ENCODE results near the gene GALK2. TPM values are rescaled to one million over a fixed set of nuclear protein-coding genes. Genes with fewer than 3 reads are reported as not detected.
"Not testable (repeated sequence)": the region's sequence is repeated elsewhere in the genome, so short reads cannot be mapped to it uniquely, and the experiment has no call there.

Gene GALK2
- total RNA-seq, 1 experiment from 2014 or later, result 22.9 TPM

DNA sequence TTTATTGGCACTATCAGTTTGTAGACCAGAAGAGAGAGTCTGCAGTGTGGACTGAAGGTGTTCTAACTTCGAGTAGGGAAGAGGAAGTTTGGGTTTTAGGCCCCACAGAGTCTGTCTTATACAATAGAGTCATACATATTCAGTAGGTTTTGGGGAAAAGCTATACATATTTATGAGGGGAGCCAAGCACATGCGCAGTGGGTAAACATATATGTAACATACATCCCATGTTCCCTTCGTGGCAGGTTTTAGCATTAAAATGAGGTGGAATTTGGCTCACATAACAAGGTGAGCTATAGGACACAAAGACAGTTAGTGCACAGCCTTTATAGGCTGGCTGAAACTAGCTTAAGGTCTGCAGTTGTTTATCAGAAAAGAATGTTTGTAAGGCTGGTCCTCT lies 4.9 kb downstream of the GALK2 start:
- Histone ChIP-seq H3K4me3 (ENCODE audit: low read depth, low read length, poor library complexity, severe bottlenecking) (no peak overlapping the region), H3K4me1 (ENCODE audit: insufficient read depth, low read length, poor library complexity, severe bottlenecking) (peaks cover under 1% of the 10 kb centered on the region), H3K9me3 (ENCODE audit: low read depth, low read length, poor library complexity, severe bottlenecking) (no peaks in the 10 kb centered on the region), H3K27ac (ENCODE audit: low read depth, low read length, poor library complexity, severe bottlenecking) (no peak overlapping the region), H3K36me3 (ENCODE audit: insufficient read depth, low read length, poor library complexity, severe bottlenecking) (no peaks in the 10 kb centered on the region), H3K27me3 (replicated peaks; ENCODE audit: insufficient read depth, low read depth, low read length, poor library complexity) (no peaks in the 10 kb centered on the region)
- BruUV-seq (replicated peaks), result no TSS peak
- POLR2A ChIA-PET (ENCODE audit: low non-redundant PET), result interaction anchor here (0.6 kb wide), 1 partner anchor 168 kb away, joined by 3 read pairs; no protein-coding TSS in a partner anchor
- intact Hi-C loops (cut with micrococcal nuclease; ENCODE audit: unreplicated experiment), result no loop called here
- TF ChIP-seq, protein P1, sequence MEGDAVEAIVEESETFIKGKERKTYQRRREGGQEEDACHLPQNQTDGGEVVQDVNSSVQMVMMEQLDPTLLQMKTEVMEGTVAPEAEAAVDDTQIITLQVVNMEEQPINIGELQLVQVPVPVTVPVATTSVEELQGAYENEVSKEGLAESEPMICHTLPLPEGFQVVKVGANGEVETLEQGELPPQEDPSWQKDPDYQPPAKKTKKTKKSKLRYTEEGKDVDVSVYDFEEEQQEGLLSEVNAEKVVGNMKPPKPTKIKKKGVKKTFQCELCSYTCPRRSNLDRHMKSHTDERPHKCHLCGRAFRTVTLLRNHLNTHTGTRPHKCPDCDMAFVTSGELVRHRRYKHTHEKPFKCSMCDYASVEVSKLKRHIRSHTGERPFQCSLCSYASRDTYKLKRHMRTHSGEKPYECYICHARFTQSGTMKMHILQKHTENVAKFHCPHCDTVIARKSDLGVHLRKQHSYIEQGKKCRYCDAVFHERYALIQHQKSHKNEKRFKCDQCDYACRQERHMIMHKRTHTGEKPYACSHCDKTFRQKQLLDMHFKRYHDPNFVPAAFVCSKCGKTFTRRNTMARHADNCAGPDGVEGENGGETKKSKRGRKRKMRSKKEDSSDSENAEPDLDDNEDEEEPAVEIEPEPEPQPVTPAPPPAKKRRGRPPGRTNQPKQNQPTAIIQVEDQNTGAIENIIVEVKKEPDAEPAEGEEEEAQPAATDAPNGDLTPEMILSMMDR (conservative IDR thresholded peaks at IDR 0.05; ENCODE audit: low read depth, low read length), result no peak
- TF ChIP-seq EZH2 (IDR thresholded peaks at IDR 0.05; ENCODE audit: borderline replicate concordance, low read depth, low read length, poor library complexity, severe bottlenecking), result no peak
- no peak for DNase-seq (ENCODE audit: low spot score)
- CTCF ChIA-PET, result no interaction called here

DNA sequence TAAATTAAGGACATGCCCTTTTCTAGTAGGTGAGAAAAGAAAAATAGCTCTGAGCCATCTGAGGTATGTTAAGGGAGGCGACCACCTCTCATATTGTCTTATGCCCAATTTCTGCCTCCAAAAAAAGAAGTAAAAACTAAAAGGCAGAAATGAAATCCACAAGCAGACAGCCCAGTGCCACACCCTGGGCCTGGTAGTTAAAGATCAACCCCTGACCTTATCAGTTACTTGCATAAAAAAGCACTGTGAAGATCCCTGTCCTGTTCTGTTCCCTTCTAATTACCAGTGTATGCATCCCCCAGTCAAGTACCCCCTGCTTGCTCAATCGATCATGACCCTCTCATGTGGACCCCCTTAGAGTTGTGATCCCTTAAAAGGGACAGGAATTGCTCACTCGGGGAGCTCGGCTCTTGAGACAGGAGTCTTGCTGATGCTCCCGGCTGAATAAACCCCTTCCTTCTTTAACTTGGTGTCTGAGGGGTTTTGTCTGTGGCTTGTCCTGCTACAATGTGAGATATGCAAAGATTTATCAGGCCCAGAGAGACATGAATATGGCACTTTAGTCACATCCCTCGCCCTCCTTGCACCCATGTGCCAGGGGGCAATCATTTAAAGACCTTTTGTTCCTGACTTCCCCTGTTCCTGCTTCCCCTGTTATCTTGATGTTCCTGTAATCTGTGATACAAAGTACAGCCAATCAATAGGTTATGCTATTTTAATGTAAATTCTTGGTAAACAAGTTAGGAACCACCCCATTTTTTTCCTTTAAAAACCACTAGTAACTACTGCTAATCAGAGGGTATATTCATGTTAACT lies 5.7 kb downstream of the GALK2 start:
- H3K36me3 ChIP-seq (ENCODE audit: insufficient read depth, low read length, poor library complexity, severe bottlenecking); BruUV-seq (replicated peaks); H3K4me3 ChIP-seq (ENCODE audit: low read depth, low read length, poor library complexity, severe bottlenecking); CTCF ChIA-PET; DNase-seq (ENCODE audit: low spot score); H3K27me3 ChIP-seq (replicated peaks; ENCODE audit: insufficient read depth, low read depth, low read length, poor library complexity); POLR2A ChIA-PET (ENCODE audit: low non-redundant PET); H3K9me3 ChIP-seq (ENCODE audit: low read depth, low read length, poor library complexity, severe bottlenecking); H3K27ac ChIP-seq (ENCODE audit: low read depth, low read length, poor library complexity, severe bottlenecking); H3K4me1 ChIP-seq (ENCODE audit: insufficient read depth, low read length, poor library complexity, severe bottlenecking); intact Hi-C loops (cut with micrococcal nuclease; ENCODE audit: unreplicated experiment): not testable (repeated sequence)

DNA sequence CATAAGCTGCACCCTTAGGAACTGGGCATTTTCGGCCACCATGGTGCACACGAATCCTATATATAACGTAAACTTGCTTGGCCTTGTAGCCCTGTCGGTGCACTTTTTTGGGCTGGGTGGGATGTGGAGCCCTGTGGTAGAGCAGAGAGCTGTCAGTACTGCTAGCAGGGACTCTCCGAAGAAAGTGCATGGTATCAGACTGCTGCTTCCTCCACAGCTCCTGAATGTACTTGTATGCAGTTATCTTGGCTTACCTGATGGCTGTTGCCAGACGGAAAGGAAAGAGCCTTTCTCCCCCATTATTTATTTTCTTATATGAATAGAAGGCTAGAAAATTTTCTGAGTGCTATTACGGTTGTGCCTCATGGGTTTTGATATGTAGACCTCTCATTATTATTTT lies 8.4 kb downstream of the GALK2 start:
- POLR2A ChIA-PET (ENCODE audit: low non-redundant PET), result no interaction called here
- CTCF ChIA-PET, result no interaction called here
- Histone ChIP-seq H3K4me1 (ENCODE audit: insufficient read depth, low read length, poor library complexity, severe bottlenecking) (no peaks in the 10 kb centered on the region), H3K36me3 (ENCODE audit: insufficient read depth, low read length, poor library complexity, severe bottlenecking) (no peaks in the 10 kb centered on the region), H3K9me3 (ENCODE audit: low read depth, low read length, poor library complexity, severe bottlenecking) (no peaks in the 10 kb centered on the region), H3K27ac (ENCODE audit: low read depth, low read length, poor library complexity, severe bottlenecking) (no peak overlapping the region), H3K4me3 (ENCODE audit: low read depth, low read length, poor library complexity, severe bottlenecking) (no peak overlapping the region), H3K27me3 (replicated peaks; ENCODE audit: insufficient read depth, low read depth, low read length, poor library complexity) (no peaks in the 10 kb centered on the region)
- no peak for DNase-seq (ENCODE audit: low spot score)
- intact Hi-C loops (cut with micrococcal nuclease; ENCODE audit: unreplicated experiment), result no loop called here
- BruUV-seq (replicated peaks), result no TSS peak
- TF ChIP-seq, protein P1 (conservative IDR thresholded peaks at IDR 0.05; ENCODE audit: low read depth, low read length), result no peak
- no peak for TF ChIP-seq EZH2 (IDR thresholded peaks at IDR 0.05; ENCODE audit: borderline replicate concordance, low read depth, low read length, poor library complexity, severe bottlenecking)
